CD4-positive, alpha-beta T cell treated with Interleukin-10 for 1 hour (primary cell): ENCODE results near the gene CAPRIN2.

Experiments
- DNase-seq: peaks from one replicate; pipeline ENCODE4 v3.0.0-alpha.2; 2020

Gene CAPRIN2

GRCh38 chr12:30754750-30755394 lies at the start of gene CAPRIN2:
Gene CAPRIN2, minus strand, starts transcription at chr12:30754951. Its CDS starts 1,431 bp downstream, at chr12:30753520.
- DNase-seq, result peak; percentile 94

GRCh38 chr12:30797689-30798088 lies 42.9 kb upstream of the CAPRIN2 start:
- DNase-seq, result no peak

GRCh38 chr12:30796891-30797371 lies 42.2 kb upstream of the CAPRIN2 start:
- DNase-seq, result no peak

GRCh38 chr12:30796313-30796780 lies 41.6 kb upstream of the CAPRIN2 start:
- DNase-seq, result no peak

GRCh38 chr12:30795410-30796312 lies 40.9 kb upstream of the CAPRIN2 start:
- DNase-seq, result peak; percentile 29

GRCh38 chr12:30794591-30795409 lies 40.0 kb upstream of the CAPRIN2 start:
- DNase-seq, result no peak

GRCh38 chr12:30794020-30794419 lies 39.3 kb upstream of the CAPRIN2 start:
- DNase-seq, result no peak

GRCh38 chr12:30792648-30793499 lies 38.1 kb upstream of the CAPRIN2 start:
- no peak for DNase-seq

- no peak for DNase-seq
These were observed 37.3 kb upstream of the CAPRIN2 start for GRCh38 chr12:30792085-30792484.

- no peak for DNase-seq
These were observed 34.0 kb upstream of the CAPRIN2 start for GRCh38 chr12:30788754-30789153.

GRCh38 chr12:30785630-30786029 lies 30.9 kb upstream of the CAPRIN2 start:
- DNase-seq, result no peak

- no peak for DNase-seq
These were observed 29.8 kb upstream of the CAPRIN2 start for GRCh38 chr12:30784508-30784907.

GRCh38 chr12:30783946-30784345 lies 29.2 kb upstream of the CAPRIN2 start:
- no peak for DNase-seq

- no peak for DNase-seq
These were observed 27.8 kb upstream of the CAPRIN2 start for GRCh38 chr12:30782316-30783173.

- DNase-seq, result no peak
These were observed 24.8 kb upstream of the CAPRIN2 start for GRCh38 chr12:30779578-30779977.

GRCh38 chr12:30779178-30779577 lies 24.4 kb upstream of the CAPRIN2 start:
- DNase-seq, result no peak

GRCh38 chr12:30774599-30774998 lies 19.8 kb upstream of the CAPRIN2 start:
- no peak for DNase-seq

- DNase-seq, result no peak
These were observed 15.1 kb upstream of the CAPRIN2 start for GRCh38 chr12:30769802-30770201.

- no peak for DNase-seq
These were observed 9.5 kb upstream of the CAPRIN2 start for GRCh38 chr12:30764251-30764650.

GRCh38 chr12:30763053-30763452 lies 8.3 kb upstream of the CAPRIN2 start:
- DNase-seq, result no peak

GRCh38 chr12:30761730-30762129 lies 7.0 kb upstream of the CAPRIN2 start:
- DNase-seq, result no peak
